ENCODE data around the gene ACOT11. TPM values are rescaled to one million over a fixed set of nuclear protein-coding genes. Genes with fewer than 3 reads are reported as not detected.

Gene ACOT11
- total and polyA plus RNA-seq, 9 of the 15 experiments (the other 6 are each of a cell fraction or from before 2014, with no cell fraction given): 0.04 to 1.2 (median 0.64) TPM; not detected in 2

DNA sequence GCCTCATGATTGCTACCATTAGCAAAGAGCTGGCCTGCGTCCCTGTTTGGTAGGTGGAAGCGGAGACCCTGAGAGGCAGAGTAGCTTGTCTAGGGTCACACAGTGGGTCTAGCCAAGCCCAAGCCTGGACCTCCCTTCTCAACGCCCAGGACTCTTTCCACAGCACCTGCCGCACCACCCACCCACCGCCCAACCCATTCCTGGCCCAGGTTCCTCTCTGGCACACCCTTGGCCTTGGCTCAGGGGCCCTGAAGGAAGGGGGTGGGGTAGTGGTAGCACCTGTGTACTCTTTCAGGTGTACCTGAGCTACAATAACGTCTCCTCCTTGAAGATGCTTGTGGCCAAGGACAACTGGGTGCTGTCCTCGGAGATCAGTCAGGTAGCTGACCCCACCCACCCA, 56.0 kb downstream of the ACOT11 start (continued):
- TF ChIP-seq ZNF407 (IDR thresholded peaks at IDR 0.05; ENCODE audit: low read depth) (no peak), ZNF263 (CRISPR knock-in tag; IDR thresholded peaks at IDR 0.05; ENCODE audit: borderline replicate concordance) (no peak), HMG20B (CRISPR knock-in tag; IDR thresholded peaks at IDR 0.05) (no peak), RFX5 (IDR thresholded peaks at IDR 0.05; ENCODE audit: low read depth, low read length) (no peak), GATAD2B (IDR thresholded peaks at IDR 0.05; ENCODE audit: borderline replicate concordance) (no peak), BCL6 (CRISPR knock-in tag; IDR thresholded peaks at IDR 0.05) (no peak), SRSF7 (optimal IDR thresholded peaks at IDR 0.05; ENCODE audit: low read depth, low read length) (no peak), GABPB1 (CRISPR knock-in tag; IDR thresholded peaks at IDR 0.05) (no peak), ZBTB33 (CRISPR knock-in tag; IDR thresholded peaks at IDR 0.05) (no peak)
- TF ChIP-seq, protein P1, sequence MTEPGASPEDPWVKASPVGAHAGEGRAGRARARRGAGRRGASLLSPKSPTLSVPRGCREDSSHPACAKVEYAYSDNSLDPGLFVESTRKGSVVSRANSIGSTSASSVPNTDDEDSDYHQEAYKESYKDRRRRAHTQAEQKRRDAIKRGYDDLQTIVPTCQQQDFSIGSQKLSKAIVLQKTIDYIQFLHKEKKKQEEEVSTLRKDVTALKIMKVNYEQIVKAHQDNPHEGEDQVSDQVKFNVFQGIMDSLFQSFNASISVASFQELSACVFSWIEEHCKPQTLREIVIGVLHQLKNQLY (CRISPR knock-in tag; conservative IDR thresholded peaks at IDR 0.05): no peak
